Retinal pigment epithelial cell (primary cell): Measurements from ENCODE around the gene ASXL1.

ENCODE experiments used
- DNase-seq: peaks from one replicate; pipeline ENCODE4 v3.0.0-alpha.2; 2010; ENCODE audit warnings: low read depth
- H3K4me3 ChIP-seq: 2 replicates; pipeline ENCODE4 v1.5.1; 2011; ENCODE audit warnings: mild to moderate bottlenecking, low read length, control low read depth, moderate library complexity
- TF ChIP-seq, protein P1 (sequence below): conservative IDR thresholded peaks from 2 replicates; pipeline ENCODE4 v1.5.1; 2011; ENCODE audit warnings: low read depth, low read length, control low read depth, inconsistent platforms

Gene ASXL1

DNA sequence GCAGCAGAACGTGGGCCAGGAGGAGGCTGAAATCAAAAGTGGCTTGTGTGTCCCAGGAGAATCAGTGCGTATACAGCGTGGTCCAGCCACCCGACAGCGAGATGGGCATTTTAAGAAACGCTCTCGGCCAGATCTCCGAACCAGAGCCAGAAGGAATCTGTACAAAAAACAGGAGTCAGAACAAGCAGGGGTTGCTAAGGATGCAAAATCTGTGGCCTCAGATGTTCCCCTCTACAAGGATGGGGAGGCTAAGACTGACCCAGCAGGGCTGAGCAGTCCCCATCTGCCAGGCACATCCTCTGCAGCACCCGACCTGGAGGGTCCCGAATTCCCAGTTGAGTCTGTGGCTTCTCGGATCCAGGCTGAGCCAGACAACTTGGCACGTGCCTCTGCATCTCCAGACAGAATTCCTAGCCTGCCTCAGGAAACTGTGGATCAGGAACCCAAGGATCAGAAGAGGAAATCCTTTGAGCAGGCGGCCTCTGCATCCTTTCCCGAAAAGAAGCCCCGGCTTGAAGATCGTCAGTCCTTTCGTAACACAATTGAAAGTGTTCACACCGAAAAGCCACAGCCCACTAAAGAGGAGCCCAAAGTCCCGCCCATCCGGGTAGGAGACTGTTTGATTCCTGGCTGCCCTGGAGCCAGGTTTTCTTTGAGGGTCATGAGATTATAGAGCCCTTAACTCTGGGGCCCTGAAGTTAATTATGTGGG, 75.3 kb downstream of the ASXL1 start:
- H3K4me3 ChIP-seq: no peak overlapping the region
- no peak for DNase-seq
- TF ChIP-seq, protein P1, sequence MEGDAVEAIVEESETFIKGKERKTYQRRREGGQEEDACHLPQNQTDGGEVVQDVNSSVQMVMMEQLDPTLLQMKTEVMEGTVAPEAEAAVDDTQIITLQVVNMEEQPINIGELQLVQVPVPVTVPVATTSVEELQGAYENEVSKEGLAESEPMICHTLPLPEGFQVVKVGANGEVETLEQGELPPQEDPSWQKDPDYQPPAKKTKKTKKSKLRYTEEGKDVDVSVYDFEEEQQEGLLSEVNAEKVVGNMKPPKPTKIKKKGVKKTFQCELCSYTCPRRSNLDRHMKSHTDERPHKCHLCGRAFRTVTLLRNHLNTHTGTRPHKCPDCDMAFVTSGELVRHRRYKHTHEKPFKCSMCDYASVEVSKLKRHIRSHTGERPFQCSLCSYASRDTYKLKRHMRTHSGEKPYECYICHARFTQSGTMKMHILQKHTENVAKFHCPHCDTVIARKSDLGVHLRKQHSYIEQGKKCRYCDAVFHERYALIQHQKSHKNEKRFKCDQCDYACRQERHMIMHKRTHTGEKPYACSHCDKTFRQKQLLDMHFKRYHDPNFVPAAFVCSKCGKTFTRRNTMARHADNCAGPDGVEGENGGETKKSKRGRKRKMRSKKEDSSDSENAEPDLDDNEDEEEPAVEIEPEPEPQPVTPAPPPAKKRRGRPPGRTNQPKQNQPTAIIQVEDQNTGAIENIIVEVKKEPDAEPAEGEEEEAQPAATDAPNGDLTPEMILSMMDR: no peak

DNA sequence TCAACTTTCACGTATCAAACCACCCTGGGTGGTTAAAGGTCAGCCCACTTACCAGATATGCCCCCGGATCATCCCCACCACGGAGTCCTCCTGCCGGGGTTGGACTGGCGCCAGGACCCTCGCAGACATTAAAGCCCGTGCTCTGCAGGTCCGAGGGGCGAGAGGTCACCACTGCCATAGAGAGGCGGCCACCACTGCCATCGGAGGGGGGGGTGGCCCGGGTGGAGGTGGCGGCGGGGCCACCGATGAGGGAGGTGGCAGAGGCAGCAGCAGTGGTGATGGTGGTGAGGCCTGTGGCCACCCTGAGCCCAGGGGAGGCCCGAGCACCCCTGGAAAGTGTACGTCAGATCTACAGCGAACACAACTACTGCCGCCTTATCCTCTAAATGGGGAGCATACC, 76.3 kb downstream of the ASXL1 start:
- H3K4me3 ChIP-seq: no peak overlapping the region
- DNase-seq: no peak
- TF ChIP-seq, protein P1: no peak

DNA sequence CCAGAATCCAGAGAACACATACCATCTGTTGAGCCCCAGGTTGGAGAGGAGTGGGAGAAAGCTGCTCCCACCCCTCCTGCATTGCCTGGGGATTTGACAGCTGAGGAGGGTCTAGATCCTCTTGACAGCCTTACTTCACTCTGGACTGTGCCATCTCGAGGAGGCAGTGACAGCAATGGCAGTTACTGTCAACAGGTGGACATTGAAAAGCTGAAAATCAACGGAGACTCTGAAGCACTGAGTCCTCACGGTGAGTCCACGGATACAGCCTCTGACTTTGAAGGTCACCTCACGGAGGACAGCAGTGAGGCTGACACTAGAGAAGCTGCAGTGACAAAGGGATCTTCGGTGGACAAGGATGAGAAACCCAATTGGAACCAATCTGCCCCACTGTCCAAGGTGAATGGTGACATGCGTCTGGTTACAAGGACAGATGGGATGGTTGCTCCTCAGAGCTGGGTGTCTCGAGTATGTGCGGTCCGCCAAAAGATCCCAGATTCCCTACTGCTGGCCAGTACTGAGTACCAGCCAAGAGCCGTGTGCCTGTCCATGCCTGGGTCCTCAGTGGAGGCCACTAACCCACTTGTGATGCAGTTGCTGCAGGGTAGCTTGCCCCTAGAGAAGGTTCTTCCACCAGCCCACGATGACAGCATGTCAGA, 77.4 kb downstream of the ASXL1 start:
- TF ChIP-seq, protein P1: no peak
- H3K4me3 ChIP-seq: no peak overlapping the region
- no peak for DNase-seq

DNA sequence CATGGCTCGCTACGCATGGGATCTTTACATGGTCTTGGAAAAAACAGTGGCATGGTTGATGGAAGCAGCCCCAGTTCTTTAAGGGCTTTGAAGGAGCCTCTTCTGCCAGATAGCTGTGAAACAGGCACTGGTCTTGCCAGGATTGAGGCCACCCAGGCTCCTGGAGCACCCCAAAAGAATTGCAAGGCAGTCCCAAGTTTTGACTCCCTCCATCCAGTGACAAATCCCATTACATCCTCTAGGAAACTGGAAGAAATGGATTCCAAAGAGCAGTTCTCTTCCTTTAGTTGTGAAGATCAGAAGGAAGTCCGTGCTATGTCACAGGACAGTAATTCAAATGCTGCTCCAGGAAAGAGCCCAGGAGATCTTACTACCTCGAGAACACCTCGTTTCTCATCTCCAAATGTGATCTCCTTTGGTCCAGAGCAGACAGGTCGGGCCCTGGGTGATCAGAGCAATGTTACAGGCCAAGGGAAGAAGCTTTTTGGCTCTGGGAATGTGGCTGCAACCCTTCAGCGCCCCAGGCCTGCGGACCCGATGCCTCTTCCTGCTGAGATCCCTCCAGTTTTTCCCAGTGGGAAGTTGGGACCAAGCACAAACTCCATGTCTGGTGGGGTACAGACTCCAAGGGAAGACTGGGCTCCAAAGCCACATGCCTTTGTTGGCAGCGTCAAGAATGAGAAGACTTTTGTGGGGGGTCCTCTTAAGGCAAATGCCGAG, 78.2 kb downstream of the ASXL1 start:
- DNase-seq: no peak
- H3K4me3 ChIP-seq: no peak overlapping the region
- TF ChIP-seq, protein P1: no peak

DNA sequence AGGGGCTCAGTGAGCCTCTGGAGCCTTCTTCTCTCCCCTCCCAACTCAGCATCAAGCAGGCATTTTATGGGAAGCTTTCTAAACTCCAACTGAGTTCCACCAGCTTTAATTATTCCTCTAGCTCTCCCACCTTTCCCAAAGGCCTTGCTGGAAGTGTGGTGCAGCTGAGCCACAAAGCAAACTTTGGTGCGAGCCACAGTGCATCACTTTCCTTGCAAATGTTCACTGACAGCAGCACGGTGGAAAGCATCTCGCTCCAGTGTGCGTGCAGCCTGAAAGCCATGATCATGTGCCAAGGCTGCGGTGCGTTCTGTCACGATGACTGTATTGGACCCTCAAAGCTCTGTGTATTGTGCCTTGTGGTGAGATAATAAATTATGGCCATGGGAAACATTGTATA, 78.8 kb downstream of the ASXL1 start:
- TF ChIP-seq, protein P1: no peak
- DNase-seq: no peak
- no peak overlapping the region for H3K4me3 ChIP-seq

DNA sequence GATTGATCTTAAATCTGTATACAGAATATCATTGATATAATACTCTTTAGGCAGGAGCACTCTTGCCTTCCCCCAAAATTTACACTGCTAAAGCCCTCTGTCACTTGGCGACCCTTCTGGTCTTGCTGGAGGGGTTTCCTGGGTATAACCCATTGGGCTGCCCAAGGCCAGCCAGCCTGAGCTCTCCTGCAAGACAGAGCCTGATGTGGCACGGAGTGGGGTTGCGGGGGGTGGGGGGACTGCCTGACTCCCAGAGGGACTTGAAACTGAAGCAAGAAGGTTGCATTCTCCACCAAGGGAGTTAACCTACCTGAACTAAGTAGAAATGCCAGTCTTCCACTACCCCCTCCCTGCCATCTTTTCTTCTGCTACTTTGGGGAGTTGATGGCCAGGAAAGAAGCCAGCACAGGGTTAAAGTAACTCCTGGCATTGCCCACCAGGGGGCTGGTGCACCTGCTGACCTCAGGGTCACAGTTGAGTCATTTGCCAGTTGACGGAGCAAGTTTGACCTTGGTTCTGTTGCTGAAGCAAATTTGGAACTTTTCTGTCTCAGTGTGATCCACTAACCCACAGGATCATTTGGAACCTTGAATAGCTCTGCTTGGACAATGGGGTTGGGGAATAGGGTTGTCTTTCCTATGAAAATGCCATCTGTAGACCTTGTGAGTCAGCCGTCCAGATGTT, 79.4 kb downstream of the ASXL1 start:
- no peak overlapping the region for H3K4me3 ChIP-seq
- TF ChIP-seq, protein P1: peak; percentile 42
- DNase-seq: no peak
